MCF 10A (cell line): Measurements from ENCODE around the gene SMIM35. TPM values are rescaled to one million over a fixed set of nuclear protein-coding genes. Genes with fewer than 3 reads are reported as not detected.

Experiments used
- BruUV-seq: library from RNA; stranded (reverse); fragments of 400-500 nt; replicated peaks from 2 replicates; lab custom pipeline; 2021; lab: Mats Ljungman, UMichigan
- CTCF ChIA-PET: fragments of 300-600 bp; sonication (Branson Sonifier 250); formaldehyde crosslinking; extraction: SDS; loops from one replicate; lab custom pipeline; 2021; ENCODE audit warnings: antibody characterized with exemption, inconsistent platforms; lab: Yijun Ruan, JAX
- POLR2A ChIA-PET: fragments of 300-600, 350-650 bp; sonication (Branson Sonifier 250); formaldehyde crosslinking; extraction: SDS; loops from one replicate; lab custom pipeline; 2020; ENCODE audit warnings: antibody characterized with exemption, inconsistent platforms; lab: Yijun Ruan, JAX
- DNase-seq: peaks from one replicate; pipeline ENCODE4 v3.0.0-alpha.2; 2018; ENCODE audit not compliant: unreplicated experiment
- H3K27ac Mint-ChIP-seq: one replicate; pipeline ENCODE4 v1.8.0; 2022; ENCODE audit warnings: mild to moderate bottlenecking, low read depth, mixed read lengths; ENCODE audit not compliant: unreplicated experiment
- H3K27me3 Mint-ChIP-seq: one replicate; pipeline ENCODE4 v1.8.0; 2022; ENCODE audit warnings: mixed read lengths; ENCODE audit not compliant: insufficient read depth, unreplicated experiment
- H3K36me3 Mint-ChIP-seq: one replicate; pipeline ENCODE4 v1.8.0; 2022; ENCODE audit warnings: mild to moderate bottlenecking, moderate library complexity, mixed read lengths; ENCODE audit not compliant: insufficient read depth, unreplicated experiment
- H3K4me1 Mint-ChIP-seq: one replicate; pipeline ENCODE4 v1.8.0; 2022; ENCODE audit warnings: mixed read lengths; ENCODE audit not compliant: insufficient read depth, unreplicated experiment
- H3K4me3 Mint-ChIP-seq: one replicate; pipeline ENCODE4 v1.8.0; 2022; ENCODE audit warnings: mild to moderate bottlenecking, moderate library complexity, mixed read lengths; ENCODE audit not compliant: unreplicated experiment
- H3K9me3 Mint-ChIP-seq: one replicate; pipeline ENCODE4 v1.8.0; 2022; ENCODE audit warnings: mixed read lengths; ENCODE audit not compliant: unreplicated experiment
- intact Hi-C: fragments of 100-400 bp; cut with micrococcal nuclease; formaldehyde crosslinking; loops from 2 replicates; pipeline ENCODE4 v1.14.1; 2022
- total RNA-seq: library from RNA; stranded (reverse); gene quantifications from 2 replicates; pipeline ENCODE4 v1.2.3, GENCODE V29; 2022
- TF ChIP-seq, protein P1 (sequence below): fragments of 200-600 bp; IDR thresholded peaks from one replicate; pipeline ENCODE4 v1.8.0; 2022; ENCODE audit warnings: antibody characterized with exemption, mild to moderate bottlenecking; ENCODE audit not compliant: unreplicated experiment

SMIM35 gene
- total RNA-seq, 1 experiment from 2014 or later: not detected

DNA sequence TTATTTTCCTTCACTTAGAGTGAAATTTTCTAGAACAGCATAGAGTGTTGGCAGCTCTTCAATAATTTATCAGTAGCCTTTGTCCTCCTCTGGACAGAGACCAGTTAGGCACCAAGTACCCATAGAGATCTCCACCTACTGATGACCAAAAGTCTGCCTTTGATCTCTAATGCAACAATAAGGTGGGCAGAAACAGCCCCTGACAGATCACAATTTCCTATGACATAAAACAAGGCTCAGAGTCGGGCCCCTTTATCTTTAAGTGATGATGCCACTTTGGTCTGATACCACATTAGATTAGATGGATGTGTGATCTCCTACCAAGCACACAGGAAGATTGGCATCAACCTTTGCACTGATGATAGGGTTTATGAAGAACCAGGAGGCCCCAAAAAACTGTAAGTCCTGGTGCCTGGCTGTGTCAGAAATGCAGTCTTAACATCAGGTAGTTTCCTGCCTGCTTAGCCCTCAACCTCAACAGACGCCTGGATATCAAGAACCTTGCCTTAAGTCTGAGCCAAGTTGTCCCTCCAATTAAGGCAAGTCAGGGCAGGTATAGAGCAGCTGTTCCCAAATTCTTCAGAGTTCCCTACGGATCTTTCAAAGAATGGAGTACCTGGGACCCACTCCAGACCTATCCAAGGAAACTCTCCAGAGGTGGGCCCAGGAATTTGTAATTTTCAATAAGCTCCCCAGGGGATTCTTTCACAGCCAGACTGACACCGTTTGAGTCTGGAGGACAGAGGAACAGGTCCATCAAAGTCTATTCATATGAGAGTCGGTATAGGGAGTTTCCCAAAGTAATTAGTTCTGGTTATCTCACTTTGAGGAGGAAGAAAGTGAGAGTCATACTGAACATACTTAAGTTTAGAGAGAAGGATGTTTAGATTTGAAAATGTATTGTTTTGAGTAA is 40.5 kb downstream of the SMIM35 start:
- no peak for DNase-seq
- H3K27me3 Mint-ChIP-seq: peaks cover 62% of the 10 kb centered on the region
- H3K36me3 Mint-ChIP-seq: no peaks in the 10 kb centered on the region
- intact Hi-C loops: no loop called here
- H3K27ac Mint-ChIP-seq: no peak overlapping the region
- H3K9me3 Mint-ChIP-seq: no peaks in the 10 kb centered on the region
- TF ChIP-seq, protein P1, sequence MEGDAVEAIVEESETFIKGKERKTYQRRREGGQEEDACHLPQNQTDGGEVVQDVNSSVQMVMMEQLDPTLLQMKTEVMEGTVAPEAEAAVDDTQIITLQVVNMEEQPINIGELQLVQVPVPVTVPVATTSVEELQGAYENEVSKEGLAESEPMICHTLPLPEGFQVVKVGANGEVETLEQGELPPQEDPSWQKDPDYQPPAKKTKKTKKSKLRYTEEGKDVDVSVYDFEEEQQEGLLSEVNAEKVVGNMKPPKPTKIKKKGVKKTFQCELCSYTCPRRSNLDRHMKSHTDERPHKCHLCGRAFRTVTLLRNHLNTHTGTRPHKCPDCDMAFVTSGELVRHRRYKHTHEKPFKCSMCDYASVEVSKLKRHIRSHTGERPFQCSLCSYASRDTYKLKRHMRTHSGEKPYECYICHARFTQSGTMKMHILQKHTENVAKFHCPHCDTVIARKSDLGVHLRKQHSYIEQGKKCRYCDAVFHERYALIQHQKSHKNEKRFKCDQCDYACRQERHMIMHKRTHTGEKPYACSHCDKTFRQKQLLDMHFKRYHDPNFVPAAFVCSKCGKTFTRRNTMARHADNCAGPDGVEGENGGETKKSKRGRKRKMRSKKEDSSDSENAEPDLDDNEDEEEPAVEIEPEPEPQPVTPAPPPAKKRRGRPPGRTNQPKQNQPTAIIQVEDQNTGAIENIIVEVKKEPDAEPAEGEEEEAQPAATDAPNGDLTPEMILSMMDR: no peak
- ChIA-PET CTCF (interaction anchor here (0.6 to 0.8 kb wide), 2 partner anchors 12 to 620 kb away, joined by 5 to 6 read pairs; no protein-coding TSS in a partner anchor), POLR2A (interaction anchor here (0.6 kb wide), 1 partner anchor 15 kb away, joined by 4 read pairs; no protein-coding TSS in a partner anchor)
- H3K4me3 Mint-ChIP-seq: no peak overlapping the region
- no TSS peak for BruUV-seq
- peaks cover 11% of the 10 kb centered on the region for H3K4me1 Mint-ChIP-seq

DNA sequence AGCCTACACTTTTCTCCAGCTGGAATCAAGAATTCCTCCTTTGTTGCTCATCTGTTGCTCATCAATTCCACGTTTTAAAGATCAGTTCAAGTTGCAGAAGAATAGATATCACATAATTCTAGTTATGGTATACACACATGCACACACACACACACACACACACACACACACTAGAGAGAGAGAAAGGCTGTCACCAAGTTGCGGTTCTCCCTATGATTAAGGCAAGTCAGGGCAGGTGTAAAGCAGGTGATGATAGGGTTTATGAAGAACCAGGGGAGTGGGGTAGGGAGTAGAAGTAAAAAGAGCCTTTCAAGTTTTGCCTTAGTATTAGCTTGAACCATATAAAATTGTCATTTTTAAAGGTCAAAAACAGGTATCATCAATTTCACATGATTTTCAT is 41.6 kb downstream of the SMIM35 start:
- TF ChIP-seq, protein P1: no peak
- peaks cover 11% of the 10 kb centered on the region for H3K4me1 Mint-ChIP-seq
- H3K4me3 Mint-ChIP-seq: no peak overlapping the region
- H3K36me3 Mint-ChIP-seq: no peaks in the 10 kb centered on the region
- intact Hi-C loops: no loop called here
- H3K27me3 Mint-ChIP-seq: peaks cover 57% of the 10 kb centered on the region
- ChIA-PET CTCF (interaction anchor here (0.6 to 1.2 kb wide), 2 partner anchors 9 to 131 kb away, joined by 3 to 6 read pairs; no protein-coding TSS in a partner anchor), POLR2A (no interaction called here)
- no peak overlapping the region for H3K27ac Mint-ChIP-seq
- no peaks in the 10 kb centered on the region for H3K9me3 Mint-ChIP-seq
- no TSS peak for BruUV-seq
- no peak for DNase-seq

DNA sequence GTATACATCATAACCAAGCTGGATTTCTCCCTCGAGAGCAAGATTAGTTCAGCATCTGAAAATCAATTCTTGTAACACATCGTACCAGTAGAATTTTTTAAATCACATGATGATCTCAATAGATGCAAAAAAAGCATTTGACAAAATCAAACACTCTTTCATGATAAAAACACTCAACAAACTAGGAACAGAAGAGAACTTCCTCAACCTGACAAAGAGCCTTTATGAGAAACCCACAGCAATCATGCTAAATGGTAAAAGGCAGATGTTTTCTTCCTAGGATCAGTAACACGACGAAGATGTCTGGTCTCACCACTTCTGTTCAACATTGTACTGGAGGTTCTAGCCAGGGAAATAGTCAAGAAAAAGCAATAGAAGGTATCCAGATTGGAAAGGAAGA is 44.0 kb downstream of the SMIM35 start:
- Mint-ChIP-seq H3K4me3 (no peak overlapping the region), H3K27me3 (peaks cover 67% of the 10 kb centered on the region), H3K9me3 (no peaks in the 10 kb centered on the region), H3K4me1 (peaks cover 11% of the 10 kb centered on the region), H3K27ac (no peak overlapping the region), H3K36me3 (no peaks in the 10 kb centered on the region)
- no peak for DNase-seq
- TF ChIP-seq, protein P1: no peak
- ChIA-PET CTCF (no interaction called here), POLR2A (no interaction called here)
- BruUV-seq: no TSS peak
- intact Hi-C loops: no loop called here

DNA sequence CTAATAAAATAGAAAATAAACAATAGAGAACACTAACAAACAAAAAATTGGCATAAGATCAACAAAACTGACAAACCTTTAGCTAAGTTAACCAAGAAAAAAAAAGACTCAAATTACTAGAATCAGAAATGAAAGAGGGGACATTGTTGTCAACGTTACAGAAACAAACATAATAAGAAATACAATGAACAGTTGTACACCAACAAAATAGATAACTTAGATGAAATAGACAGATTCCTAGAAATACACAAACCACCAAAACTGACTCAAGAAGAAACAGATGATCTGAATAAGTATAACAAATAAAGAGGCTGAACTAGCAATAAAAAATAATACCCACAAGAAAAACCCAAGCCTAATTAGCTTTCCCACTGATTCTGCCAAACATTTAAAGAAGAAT is 44.6 kb downstream of the SMIM35 start:
- Mint-ChIP-seq H3K36me3 (no peaks in the 10 kb centered on the region), H3K4me3 (no peak overlapping the region), H3K27ac (no peak overlapping the region), H3K27me3 (peaks cover 71% of the 10 kb centered on the region), H3K4me1 (peaks cover 11% of the 10 kb centered on the region), H3K9me3 (no peaks in the 10 kb centered on the region)
- ChIA-PET POLR2A (interaction anchor here (0.7 kb wide), 2 partner anchors 66 to 100 kb away, joined by 3 read pairs; no protein-coding TSS in a partner anchor), CTCF (interaction anchor here (0.6 to 0.8 kb wide), 2 partner anchors 234 to 236 kb away, joined by 3 read pairs; no protein-coding TSS in a partner anchor)
- intact Hi-C loops: no loop called here
- TF ChIP-seq, protein P1: no peak
- BruUV-seq: no TSS peak
- no peak for DNase-seq
